Panc1 (cell line): ENCODE measurements around the gene CPSF4. TPM values are rescaled to one million over a fixed set of nuclear protein-coding genes. Genes with fewer than 3 reads are reported as not detected.

Source experiments
- ATAC-seq: fragments of 200-7000 bp; cut with Tn5 transposase; 2 replicates; pipeline ENCODE4 v1.9.1; 2020; ENCODE audit warnings: mild to moderate bottlenecking, moderate library complexity
- BruUV-seq: library from RNA; stranded (reverse); fragments of 400-500 nt; replicated peaks from 2 replicates; lab custom pipeline; 2021; lab: Mats Ljungman, UMichigan
- CTCF ChIA-PET: fragments of 300-600 bp; sonication (Branson Sonifier 250); formaldehyde crosslinking; loops from one replicate; lab custom pipeline; 2022; ENCODE audit warnings: antibody characterized with exemption; lab: Charles Lee
- POLR2A ChIA-PET: fragments of 300-600 bp; sonication (Branson Sonifier 250); formaldehyde crosslinking; loops from one replicate; lab custom pipeline; 2022; ENCODE audit warnings: antibody characterized with exemption; lab: Charles Lee
- DNase-seq: peaks from one replicate; pipeline ENCODE4 v3.0.0-alpha.2; 2010; ENCODE audit warnings: low read depth, low spot score
- H3K27ac ChIP-seq: 2 replicates; pipeline ENCODE4 v1.5.1; 2011; ENCODE audit warnings: mild to moderate bottlenecking, low read length, inconsistent platforms
- H3K27me3 ChIP-seq: fragments of 200-500 bp; sonication (Bioruptor generic); 2 replicates; pipeline ENCODE4 v1.6.0; 2014; ENCODE audit warnings: low read length, inconsistent platforms; ENCODE audit not compliant: control insufficient read depth, insufficient read depth
- H3K36me3 ChIP-seq: fragments of 200-500 bp; sonication (Bioruptor generic); 2 replicates; pipeline ENCODE4 v1.5.1; 2014; ENCODE audit warnings: inconsistent platforms, mild to moderate bottlenecking, low read length, moderate library complexity; ENCODE audit not compliant: control insufficient read depth, insufficient read depth
- H3K4me1 ChIP-seq: 2 replicates; pipeline ENCODE4 v1.5.1; 2011; ENCODE audit warnings: inconsistent platforms, mild to moderate bottlenecking, low read length, moderate library complexity; ENCODE audit not compliant: control insufficient read depth, insufficient read depth
- H3K4me3 ChIP-seq, 2 experiments: 2 replicates each; pipeline ENCODE4 v1.5.1; 2011 to 2012; ENCODE audit warnings: low read depth in 2 of 2, low read length in 2 of 2, mild to moderate bottlenecking in 2 of 2, inconsistent platforms in 1 of 2, moderate library complexity in 1 of 2
- H3K9me3 ChIP-seq: fragments of 200-500 bp; sonication (Bioruptor generic); 2 replicates; pipeline ENCODE4 v1.5.1; 2014; ENCODE audit warnings: low read depth, mild to moderate bottlenecking, inconsistent platforms, low read length, moderate library complexity; ENCODE audit not compliant: control insufficient read depth, insufficient read depth
- POLR2AphosphoS5 ChIP-seq: IDR thresholded peaks from 2 replicates; pipeline ENCODE4 v1.6.1; 2012; ENCODE audit warnings: mild to moderate bottlenecking, low read depth, low read length, moderate library complexity
- REST ChIP-seq, 2 experiments: IDR thresholded peaks; 2 replicates each; pipeline ENCODE4 v1.6.1; 2011 to 2012; ENCODE audit warnings: low read depth in 2 of 2, control low read depth in 1 of 2, low read length in 1 of 2, mild to moderate bottlenecking in 1 of 2, moderate library complexity in 1 of 2; ENCODE audit not compliant: insufficient read depth in 1 of 2
- SIN3A ChIP-seq: IDR thresholded peaks from 2 replicates; pipeline ENCODE4 v1.6.1; 2012; ENCODE audit warnings: low read depth, mild to moderate bottlenecking, low read length, moderate library complexity, borderline replicate concordance; ENCODE audit not compliant: insufficient read depth
- TCF7L2 ChIP-seq: IDR thresholded peaks from 2 replicates; pipeline ENCODE4 v1.6.1; 2011; ENCODE audit warnings: mild to moderate bottlenecking, low read depth, low read length, inconsistent platforms
- in situ Hi-C: cut with HindIII; loops from 2 replicates; pipeline ENCODE4 v1.10.0; 2016; ENCODE audit warnings: low sequenced_read_pairs, low pct_unique_long_range_greater_than_20kb
- intact Hi-C: fragments of 100-400 bp; cut with micrococcal nuclease; formaldehyde crosslinking; loops from one replicate; pipeline ENCODE4 v1.10.0; 2022; ENCODE audit not compliant: unreplicated experiment
- total RNA-seq: library from RNA; stranded (reverse); gene quantifications from one replicate; pipeline ENCODE4 v1.2.1, GENCODE V29; 2021; ENCODE audit not compliant: unreplicated experiment
- TF ChIP-seq, protein P1 (sequence below): fragments of 450-650 bp; IDR thresholded peaks from 2 replicates; pipeline ENCODE4 v1.5.1; 2017; ENCODE audit warnings: mild to moderate bottlenecking

CPSF4 gene
- total RNA-seq, 1 experiment from 2014 or later = 57.0 TPM

- peak within 1 kb of the TSS; percentile 96 to 100 for H3K4me3 ChIP-seq
- peaks cover 28% of the 10 kb centered on the region for H3K36me3 ChIP-seq
- ChIA-PET POLR2A (interaction anchor here (0.5 to 1.5 kb wide), 5 partner anchors 9 to 308 kb away, joined by 3 to 5 read pairs (median 3); no protein-coding TSS in a partner anchor), CTCF (no interaction called here)
- no peaks in the 10 kb centered on the region for H3K27me3 ChIP-seq
- peak; percentile 82 for TF ChIP-seq SIN3A
- 0 out of 4 replicates have a peak, but pooled peaks of 1 of the 2 experiments have one; percentile 10 for TF ChIP-seq REST (IDR thresholded peaks at IDR 0.05; ENCODE audit: insufficient read depth in 1 of 2, low read depth in 2 of 2, low read length in 1 of 2)
- TF ChIP-seq TCF7L2 = no peak; the same call in 1 of the 2 replicates
- TF ChIP-seq, protein P1, sequence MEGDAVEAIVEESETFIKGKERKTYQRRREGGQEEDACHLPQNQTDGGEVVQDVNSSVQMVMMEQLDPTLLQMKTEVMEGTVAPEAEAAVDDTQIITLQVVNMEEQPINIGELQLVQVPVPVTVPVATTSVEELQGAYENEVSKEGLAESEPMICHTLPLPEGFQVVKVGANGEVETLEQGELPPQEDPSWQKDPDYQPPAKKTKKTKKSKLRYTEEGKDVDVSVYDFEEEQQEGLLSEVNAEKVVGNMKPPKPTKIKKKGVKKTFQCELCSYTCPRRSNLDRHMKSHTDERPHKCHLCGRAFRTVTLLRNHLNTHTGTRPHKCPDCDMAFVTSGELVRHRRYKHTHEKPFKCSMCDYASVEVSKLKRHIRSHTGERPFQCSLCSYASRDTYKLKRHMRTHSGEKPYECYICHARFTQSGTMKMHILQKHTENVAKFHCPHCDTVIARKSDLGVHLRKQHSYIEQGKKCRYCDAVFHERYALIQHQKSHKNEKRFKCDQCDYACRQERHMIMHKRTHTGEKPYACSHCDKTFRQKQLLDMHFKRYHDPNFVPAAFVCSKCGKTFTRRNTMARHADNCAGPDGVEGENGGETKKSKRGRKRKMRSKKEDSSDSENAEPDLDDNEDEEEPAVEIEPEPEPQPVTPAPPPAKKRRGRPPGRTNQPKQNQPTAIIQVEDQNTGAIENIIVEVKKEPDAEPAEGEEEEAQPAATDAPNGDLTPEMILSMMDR = no peak
- peak; percentile 97 for TF ChIP-seq POLR2AphosphoS5
- peak within 1 kb of the TSS; percentile 98 for H3K27ac ChIP-seq
- peaks cover 19% of the 10 kb centered on the region for H3K4me1 ChIP-seq
- DNase-seq (peak; percentile 96), ATAC-seq (peak; percentile 94)
- no TSS peak for BruUV-seq
- H3K9me3 ChIP-seq = no peaks in the 10 kb centered on the region
- intact Hi-C loops (no loop called here), in situ Hi-C loops (no loop called here)
These were observed 30.2 kb upstream of the CPSF4 start, which contains the start of the genes BUD31 and PDAP1 for GRCh38 chr7:99408379-99409191. Gene BUD31, plus strand, starts transcription at chr7:99408969. Its CDS starts 2,124 bp downstream, at chr7:99411093. Gene PDAP1, minus strand, starts transcription at chr7:99408597. Its CDS starts 49 bp downstream, at chr7:99408548.

GRCh38 chr7:99409192-99409572, 29.6 kb upstream of the CPSF4 start:
- peak overlapping the region; percentile 96 to 100 for H3K4me3 ChIP-seq
- DNase-seq (no peak), ATAC-seq (no peak)
- ChIA-PET CTCF (no interaction called here), POLR2A (interaction anchor here (0.5 to 1.5 kb wide), 5 partner anchors 9 to 309 kb away, joined by 3 to 5 read pairs (median 3); no protein-coding TSS in a partner anchor)
- intact Hi-C loops = no loop called here
- in situ Hi-C loops = no loop called here
- TF ChIP-seq SIN3A = no peak
- H3K27ac ChIP-seq = peak overlapping the region; percentile 98
- no peaks in the 10 kb centered on the region for H3K27me3 ChIP-seq
- no peaks in the 10 kb centered on the region for H3K9me3 ChIP-seq
- peaks cover 28% of the 10 kb centered on the region for H3K36me3 ChIP-seq
- H3K4me1 ChIP-seq = peaks cover 19% of the 10 kb centered on the region
- BruUV-seq = no TSS peak

DNA sequence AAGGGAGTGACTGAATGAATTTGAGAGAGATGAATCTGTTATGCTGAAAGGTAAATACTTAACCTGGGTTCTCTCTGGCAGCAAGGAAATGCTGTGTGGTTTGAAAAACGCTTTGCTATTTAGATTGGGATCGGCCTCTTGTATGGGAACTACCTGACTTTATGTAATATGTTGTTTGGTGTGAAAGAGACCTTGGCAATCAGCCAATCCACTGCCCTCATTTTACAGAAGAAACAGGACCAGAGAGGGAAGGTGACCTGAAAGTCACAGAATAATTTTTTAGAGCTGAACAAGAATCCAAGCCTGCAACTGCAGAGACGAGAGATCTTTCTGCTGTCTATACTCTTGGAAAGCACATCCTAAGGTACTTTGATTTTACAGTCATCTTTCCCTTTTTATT, 28.9 kb upstream of the CPSF4 start:
- in situ Hi-C loops (no loop called here), intact Hi-C loops (no loop called here)
- peaks cover 28% of the 10 kb centered on the region for H3K36me3 ChIP-seq
- POLR2A ChIA-PET = interaction anchor here (0.7 kb wide), 1 partner anchor 39 kb away, joined by 3 read pairs; no protein-coding TSS in a partner anchor
- H3K4me3 ChIP-seq = peak overlapping the region; percentile 96 to 100
- H3K4me1 ChIP-seq = peaks cover 19% of the 10 kb centered on the region
- H3K27me3 ChIP-seq = no peaks in the 10 kb centered on the region
- no TSS peak for BruUV-seq
- ATAC-seq (no peak), DNase-seq (no peak)
- peak overlapping the region; percentile 98 for H3K27ac ChIP-seq
- TF ChIP-seq TCF7L2 = no peak
- TF ChIP-seq, protein P1 = no peak
- no peak for TF ChIP-seq POLR2AphosphoS5
- no peak for TF ChIP-seq REST (IDR thresholded peaks at IDR 0.05; ENCODE audit: insufficient read depth in 1 of 2, low read depth in 2 of 2, low read length in 1 of 2)
- no peak for TF ChIP-seq SIN3A
- H3K9me3 ChIP-seq = no peaks in the 10 kb centered on the region
- CTCF ChIA-PET = no interaction called here
